Measurements from ENCODE around the gene CRYBG3. TPM values are rescaled to one million over a fixed set of nuclear protein-coding genes. Genes with fewer than 3 reads are reported as not detected.

Gene CRYBG3
- total RNA-seq, 4 donors from 2014 or later = 16.4 to 33.4 (median 21.6) TPM

DNA sequence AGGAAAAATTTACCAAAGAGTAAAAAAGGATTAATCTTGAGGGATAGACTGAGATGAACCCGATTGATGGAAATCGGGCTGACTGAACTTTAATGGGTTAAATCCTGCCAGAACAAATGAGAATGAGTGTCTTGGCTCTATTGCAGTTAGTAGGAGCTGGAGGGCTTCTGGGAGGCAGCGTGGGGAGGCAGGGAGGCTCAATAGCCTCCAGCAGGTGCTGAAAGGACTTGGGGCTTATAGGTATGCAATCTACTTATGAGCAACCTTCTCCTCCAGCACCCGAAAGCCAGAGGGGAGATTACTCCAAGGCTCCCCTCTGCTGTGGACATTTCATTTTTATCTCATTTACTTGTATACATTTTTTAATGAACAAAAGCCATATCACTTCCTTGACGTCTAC is 1.0 kb upstream of the CRYBG3 start:
- no peak for DNase-seq
- H3K27ac ChIP-seq = peak overlapping the region in 3 of 4 donors; percentile 94 to 96 (median 94)
- H3K36me3 ChIP-seq = no peaks in the 10 kb centered on the region
- no peaks in the 10 kb centered on the region for H3K27me3 ChIP-seq
- H3K4me1 ChIP-seq = peaks cover 7 to 39% (median 14%) of the 10 kb centered on the region in 3 donors
- no peaks in the 10 kb centered on the region for H3K9me3 ChIP-seq
- 82 to 88% methylated on average over 5 of the region's 5 CpGs for WGBS, 2 donors
- intact Hi-C loops (cut with DNase I) = no loop called here
- peak overlapping the region; percentile 66 to 95 (median 92) for H3K4me3 ChIP-seq
- no peak for TF ChIP-seq POLR2A (IDR thresholded peaks at IDR 0.05)
- TF ChIP-seq, protein P1, sequence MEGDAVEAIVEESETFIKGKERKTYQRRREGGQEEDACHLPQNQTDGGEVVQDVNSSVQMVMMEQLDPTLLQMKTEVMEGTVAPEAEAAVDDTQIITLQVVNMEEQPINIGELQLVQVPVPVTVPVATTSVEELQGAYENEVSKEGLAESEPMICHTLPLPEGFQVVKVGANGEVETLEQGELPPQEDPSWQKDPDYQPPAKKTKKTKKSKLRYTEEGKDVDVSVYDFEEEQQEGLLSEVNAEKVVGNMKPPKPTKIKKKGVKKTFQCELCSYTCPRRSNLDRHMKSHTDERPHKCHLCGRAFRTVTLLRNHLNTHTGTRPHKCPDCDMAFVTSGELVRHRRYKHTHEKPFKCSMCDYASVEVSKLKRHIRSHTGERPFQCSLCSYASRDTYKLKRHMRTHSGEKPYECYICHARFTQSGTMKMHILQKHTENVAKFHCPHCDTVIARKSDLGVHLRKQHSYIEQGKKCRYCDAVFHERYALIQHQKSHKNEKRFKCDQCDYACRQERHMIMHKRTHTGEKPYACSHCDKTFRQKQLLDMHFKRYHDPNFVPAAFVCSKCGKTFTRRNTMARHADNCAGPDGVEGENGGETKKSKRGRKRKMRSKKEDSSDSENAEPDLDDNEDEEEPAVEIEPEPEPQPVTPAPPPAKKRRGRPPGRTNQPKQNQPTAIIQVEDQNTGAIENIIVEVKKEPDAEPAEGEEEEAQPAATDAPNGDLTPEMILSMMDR (IDR thresholded peaks at IDR 0.05) = no peak

DNA sequence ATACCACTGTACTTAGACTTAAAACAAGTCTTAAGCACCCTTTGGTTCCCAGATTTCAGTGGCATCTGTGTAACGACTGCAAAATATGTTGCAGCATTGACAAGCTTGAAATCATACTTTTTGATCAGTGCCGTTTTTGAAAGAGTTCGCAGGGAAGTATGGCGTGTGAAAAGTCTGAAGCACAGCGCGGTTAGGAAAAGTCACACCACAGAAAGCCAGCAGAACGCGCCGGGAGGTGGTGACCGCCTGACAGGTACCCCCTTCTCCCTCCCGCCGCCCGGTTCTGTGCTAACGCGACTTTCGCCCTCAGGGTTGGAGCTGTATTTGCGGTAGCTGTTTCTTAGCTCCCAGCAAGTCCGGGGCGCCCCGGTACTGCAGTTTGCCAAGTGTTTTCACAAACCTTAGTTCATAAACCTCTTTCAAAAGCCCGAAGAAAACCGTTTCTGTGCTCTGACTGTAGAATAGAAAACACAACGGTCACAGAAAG is 481 bp upstream of the CRYBG3 start:
- H3K9me3 ChIP-seq = no peaks in the 10 kb centered on the region
- TF ChIP-seq, protein P1 (IDR thresholded peaks at IDR 0.05) = peak in 2 of 6 experiments; percentile 17 to 29
- TF ChIP-seq POLR2A (IDR thresholded peaks at IDR 0.05) = no peak
- no peaks in the 10 kb centered on the region for H3K27me3 ChIP-seq
- H3K4me3 ChIP-seq = peak overlapping the region; percentile 66 to 95 (median 92)
- no peaks in the 10 kb centered on the region for H3K36me3 ChIP-seq
- no peak for DNase-seq
- peaks cover 7 to 43% (median 14%) of the 10 kb centered on the region in 3 donors for H3K4me1 ChIP-seq
- WGBS, 2 donors = 0% methylated on average over 8 to 22 of the region's 23 CpGs
- intact Hi-C loops (cut with DNase I) = no loop called here
- peak overlapping the region; percentile 89 to 96 (median 94) for H3K27ac ChIP-seq

DNA sequence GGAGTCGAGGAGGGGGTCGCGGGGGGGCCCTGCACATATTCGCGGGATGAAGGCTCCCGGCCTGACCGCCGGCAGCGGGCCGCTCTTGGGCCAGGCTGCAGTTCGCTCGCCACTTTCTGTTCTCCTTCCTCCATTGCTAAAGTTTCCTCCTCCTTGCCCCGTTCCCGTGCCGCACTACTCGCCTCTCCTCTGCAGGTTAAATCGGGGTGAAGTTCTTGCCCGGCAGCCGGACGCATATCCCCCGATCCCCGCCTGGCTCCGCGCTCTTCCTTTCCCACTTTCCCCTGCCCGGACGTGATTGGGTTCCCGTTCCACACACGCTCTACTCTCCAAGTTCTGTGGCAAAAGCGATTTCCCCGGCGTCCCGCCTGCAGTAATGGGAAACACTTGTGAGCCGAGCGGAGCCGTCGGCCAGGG is 556 bp downstream of the CRYBG3 start:
- Histone ChIP-seq H3K9me3 (no peaks in the 10 kb centered on the region), H3K4me1 (peaks cover 7 to 50% (median 14%) of the 10 kb centered on the region in 3 donors), H3K4me3 (peak overlapping the region; percentile 66 to 95 (median 92)), H3K36me3 (no peaks in the 10 kb centered on the region), H3K27ac (peak overlapping the region; percentile 89 to 96 (median 94)), H3K27me3 (no peaks in the 10 kb centered on the region)
- intact Hi-C loops (cut with DNase I) = no loop called here
- DNase-seq = no peak
- 1% methylated on average over 30 to 31 of the region's 36 CpGs for WGBS, 2 donors
- no peak for TF ChIP-seq POLR2A (IDR thresholded peaks at IDR 0.05)
- TF ChIP-seq, protein P1 (IDR thresholded peaks at IDR 0.05) = no peak

DNA sequence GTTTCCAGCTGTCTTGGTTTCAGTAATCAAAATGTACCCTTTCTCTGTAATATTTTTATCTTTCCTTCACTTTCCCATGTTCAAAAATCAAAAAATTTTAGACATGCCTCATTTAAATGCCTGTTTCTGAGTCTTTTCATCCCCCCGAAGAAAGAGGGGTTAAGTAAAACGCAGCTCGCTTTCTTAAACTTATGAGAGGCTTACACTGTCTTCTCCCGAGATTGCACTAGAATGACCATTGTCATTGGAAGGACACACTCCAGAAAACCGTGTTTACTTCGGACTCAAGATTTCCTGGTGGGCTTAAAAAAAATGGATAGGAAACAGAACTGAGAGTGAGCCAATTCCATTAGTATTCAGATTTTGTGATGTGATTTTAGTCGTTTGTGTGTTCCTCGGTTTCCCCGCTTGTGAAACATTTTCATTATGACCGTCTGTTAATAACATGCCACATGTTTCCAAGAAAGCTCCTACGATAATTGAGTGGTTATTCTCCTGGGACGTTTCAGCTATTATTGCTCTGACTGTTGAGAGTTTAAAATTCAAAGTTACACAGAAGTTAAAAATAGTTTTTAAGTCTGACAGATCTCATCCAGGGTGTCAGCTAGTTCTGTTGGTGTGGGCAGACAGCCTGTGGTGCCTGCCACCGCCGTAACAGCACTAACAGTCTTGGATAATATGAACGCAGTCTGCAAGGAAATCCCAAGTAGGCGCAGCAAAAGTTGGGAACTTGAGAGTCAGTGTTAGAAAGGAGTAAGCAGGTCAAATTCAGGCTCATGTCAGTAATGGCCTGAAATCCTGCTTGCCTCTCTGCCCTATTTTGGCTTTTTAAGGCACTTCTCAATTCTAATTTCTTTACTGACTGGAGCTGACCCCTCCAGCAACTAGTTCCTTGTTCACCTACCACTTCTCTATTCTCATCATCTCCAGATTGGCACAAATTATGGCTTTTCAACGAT is 1.5 kb downstream of the CRYBG3 start:
- TF ChIP-seq, protein P1 (IDR thresholded peaks at IDR 0.05) = no peak
- no peak for TF ChIP-seq POLR2A (IDR thresholded peaks at IDR 0.05)
- DNase-seq = no peak
- no peaks in the 10 kb centered on the region for H3K9me3 ChIP-seq
- H3K36me3 ChIP-seq = no peaks in the 10 kb centered on the region
- H3K27me3 ChIP-seq = no peaks in the 10 kb centered on the region
- intact Hi-C loops (cut with DNase I) = no loop called here
- peak overlapping the region; percentile 89 to 96 (median 94) for H3K27ac ChIP-seq
- H3K4me1 ChIP-seq = peaks cover 7 to 59% (median 14%) of the 10 kb centered on the region in 3 donors
- WGBS, 2 donors = 25 to 35% methylated on average over 17 of the region's 17 CpGs
- H3K4me3 ChIP-seq = peak overlapping the region; percentile 66 to 95 (median 92)

GRCh38 chr3:97825101-97825500 is 3.3 kb downstream of the CRYBG3 start:
- 100% methylated on average over 1 of the region's 1 CpG for WGBS, 2 donors
- H3K36me3 ChIP-seq = no peaks in the 10 kb centered on the region
- H3K4me3 ChIP-seq = peak overlapping the region in 1 of 4 donors; percentile 91
- TF ChIP-seq, protein P1 (IDR thresholded peaks at IDR 0.05) = no peak
- no peak for TF ChIP-seq POLR2A (IDR thresholded peaks at IDR 0.05)
- H3K4me1 ChIP-seq = peaks cover 7 to 75% (median 14%) of the 10 kb centered on the region in 3 donors
- no peaks in the 10 kb centered on the region for H3K9me3 ChIP-seq
- no peak for DNase-seq
- H3K27ac ChIP-seq = no peak overlapping the region
- intact Hi-C loops (cut with DNase I) = no loop called here
- no peaks in the 10 kb centered on the region for H3K27me3 ChIP-seq

Data from esophagus squamous epithelium (tissue), 5 donors.